Peyer's patch (tissue), 4 donors: ENCODE results near the gene CPHXL2.

Experiments used
- POLR2A ChIP-seq, 2 donors: fragments of 450-650 bp; IDR thresholded peaks; one replicate each; pipeline ENCODE4 v1.5.1; 2017; ENCODE audit warnings: antibody characterized with exemption in 2 of 2, mild to moderate bottlenecking in 2 of 2, moderate library complexity in 2 of 2
- TF ChIP-seq, protein P1 (sequence below), 6 experiments: fragments of 450-650 bp in 4 of 6; fragments of 200-600 bp in 2 of 6; sonication (generic) in 1 of 6; IDR thresholded peaks; one replicate each; pipeline ENCODE4 v1.5.1; 2017 to 2019; ENCODE audit warnings: antibody characterized with exemption in 6 of 6, mild to moderate bottlenecking in 3 of 6, moderate library complexity in 1 of 6

DNA sequence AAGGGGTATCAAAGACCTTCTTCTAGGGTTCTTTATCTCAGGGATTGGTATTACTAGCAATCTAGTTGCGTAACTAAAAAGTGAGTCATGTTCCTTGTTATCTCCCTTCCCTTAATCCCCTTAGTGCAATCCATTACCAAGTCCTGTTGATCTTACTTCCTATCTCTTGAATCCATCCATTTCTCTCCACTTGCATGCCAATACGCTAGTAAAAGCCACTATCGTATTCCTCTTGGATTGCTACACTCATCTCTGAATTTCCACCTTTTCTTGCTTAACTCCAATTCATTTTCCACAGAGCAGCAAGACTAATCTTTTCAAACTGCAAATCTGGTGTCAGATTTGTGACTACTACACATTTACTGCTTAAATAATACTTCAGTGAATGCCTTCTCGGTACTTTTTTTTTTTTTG lies 51.9 kb downstream of the CPHXL2 start:
- TF ChIP-seq, protein P1, sequence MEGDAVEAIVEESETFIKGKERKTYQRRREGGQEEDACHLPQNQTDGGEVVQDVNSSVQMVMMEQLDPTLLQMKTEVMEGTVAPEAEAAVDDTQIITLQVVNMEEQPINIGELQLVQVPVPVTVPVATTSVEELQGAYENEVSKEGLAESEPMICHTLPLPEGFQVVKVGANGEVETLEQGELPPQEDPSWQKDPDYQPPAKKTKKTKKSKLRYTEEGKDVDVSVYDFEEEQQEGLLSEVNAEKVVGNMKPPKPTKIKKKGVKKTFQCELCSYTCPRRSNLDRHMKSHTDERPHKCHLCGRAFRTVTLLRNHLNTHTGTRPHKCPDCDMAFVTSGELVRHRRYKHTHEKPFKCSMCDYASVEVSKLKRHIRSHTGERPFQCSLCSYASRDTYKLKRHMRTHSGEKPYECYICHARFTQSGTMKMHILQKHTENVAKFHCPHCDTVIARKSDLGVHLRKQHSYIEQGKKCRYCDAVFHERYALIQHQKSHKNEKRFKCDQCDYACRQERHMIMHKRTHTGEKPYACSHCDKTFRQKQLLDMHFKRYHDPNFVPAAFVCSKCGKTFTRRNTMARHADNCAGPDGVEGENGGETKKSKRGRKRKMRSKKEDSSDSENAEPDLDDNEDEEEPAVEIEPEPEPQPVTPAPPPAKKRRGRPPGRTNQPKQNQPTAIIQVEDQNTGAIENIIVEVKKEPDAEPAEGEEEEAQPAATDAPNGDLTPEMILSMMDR (IDR thresholded peaks at IDR 0.05), result no peak
- no peak for TF ChIP-seq POLR2A (IDR thresholded peaks at IDR 0.05)
